SK-N-SH (cell line): ENCODE results near the gene H2BK1.

Source experiments
- FOXM1 ChIP-seq: IDR thresholded peaks from 2 replicates; pipeline ENCODE4 v1.4.0; 2012; ENCODE audit warnings: low read depth, mild to moderate bottlenecking
- MEF2A ChIP-seq: IDR thresholded peaks from 2 replicates; pipeline ENCODE4 v1.4.0; 2012; ENCODE audit warnings: low read depth, borderline replicate concordance

DNA sequence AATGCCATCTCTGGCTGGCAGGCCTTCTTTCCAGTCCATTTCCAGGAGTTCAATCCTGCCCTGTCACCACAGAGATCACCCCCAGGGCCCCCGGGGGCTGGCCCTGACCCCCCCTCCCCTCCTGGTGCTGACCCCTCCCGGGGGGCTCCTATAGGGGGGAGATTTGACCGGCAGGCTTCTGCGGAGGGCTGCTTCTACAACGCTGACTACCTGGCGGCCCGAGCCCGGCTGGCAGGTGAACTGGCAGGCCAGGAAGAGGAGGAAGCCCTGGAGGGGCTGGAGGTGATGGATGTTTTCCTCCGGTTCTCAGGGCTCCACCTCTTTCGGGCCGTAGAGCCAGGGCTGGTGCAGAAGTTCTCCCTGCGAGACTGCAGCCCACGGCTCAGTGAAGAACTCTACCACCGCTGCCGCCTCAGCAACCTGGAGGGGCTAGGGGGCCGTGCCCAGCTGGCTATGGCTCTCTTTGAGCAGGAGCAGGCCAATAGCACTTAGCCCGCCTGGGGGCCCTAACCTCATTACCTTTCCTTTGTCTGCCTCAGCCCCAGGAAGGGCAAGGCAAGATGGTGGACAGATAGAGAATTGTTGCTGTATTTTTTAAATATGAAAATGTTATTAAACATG lies 28.0 kb upstream of the H2BK1 start:
- TF ChIP-seq FOXM1 (no peak), MEF2A (no peak)
